Stimulated activated CD8-positive, alpha-beta memory T cell treated with anti-CD3 and anti-CD28 coated beads, Interleukin-4, amount 100 ng/mL, for 48 hours (primary cell): Measurements from ENCODE around the gene SMARCC1.
"Not testable (repeated sequence)": the region's sequence is repeated elsewhere in the genome, so short reads cannot be mapped to it uniquely, and the experiment has no call there.

Experiments
- DNase-seq: peaks from one replicate; pipeline ENCODE4 v3.0.0-alpha.2; 2020

The SMARCC1 gene

GRCh38 chr3:47781685-47782445, at the start of gene SMARCC1:
Gene SMARCC1, minus strand, starts transcription at chr3:47781893. Its CDS starts 96 bp downstream, at chr3:47781797.
- DNase-seq: peak; percentile 98

DNA sequence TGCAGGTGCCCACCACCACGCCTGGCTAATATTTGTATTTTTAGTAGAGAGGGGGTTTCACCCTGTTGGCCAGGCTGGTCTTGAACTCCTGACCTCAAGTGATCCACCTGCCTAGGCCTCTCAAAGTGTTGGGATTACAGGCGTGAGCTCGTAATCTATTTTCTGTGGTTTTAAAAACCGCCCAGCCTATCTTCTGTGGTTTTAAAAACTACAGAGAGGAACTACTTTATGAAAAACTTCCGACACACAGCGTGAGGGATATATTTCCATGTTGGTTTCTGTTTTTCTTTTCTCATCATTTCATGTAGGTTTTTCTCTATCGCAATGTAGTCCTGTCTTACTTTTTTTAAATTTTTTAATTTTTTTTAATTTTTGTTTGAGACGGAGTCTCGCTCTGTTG, 47.8 kb upstream of the SMARCC1 start:
- DNase-seq: not testable (repeated sequence)

DNA sequence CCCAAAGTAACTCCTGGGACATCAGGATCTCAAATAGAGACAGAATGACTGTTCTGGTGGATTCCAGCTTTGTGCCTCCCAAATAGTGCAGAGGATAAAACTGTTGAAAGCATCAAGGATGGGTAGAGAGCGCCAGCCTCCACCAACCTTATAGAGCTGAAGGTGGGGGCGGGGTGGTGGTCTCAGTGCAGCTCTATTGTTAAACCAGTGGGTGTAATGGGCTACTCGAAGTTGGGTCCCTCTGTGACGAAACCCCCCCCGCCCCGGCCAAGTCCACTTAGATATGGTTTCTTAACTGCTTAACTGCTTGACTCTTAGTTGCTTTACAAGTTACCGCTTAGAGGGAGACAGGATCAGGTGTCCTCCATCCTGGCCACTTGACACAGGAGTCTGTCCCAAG, 43.9 kb upstream of the SMARCC1 start:
- no peak for DNase-seq

GRCh38 chr3:47824541-47825473, 43.1 kb upstream of the SMARCC1 start:
- peak; percentile 83 for DNase-seq

- no peak for DNase-seq
Measured at GRCh38 chr3:47817609-47818008, 35.9 kb upstream of the SMARCC1 start.

GRCh38 chr3:47813551-47814177, 32.0 kb upstream of the SMARCC1 start:
- DNase-seq: no peak

DNA sequence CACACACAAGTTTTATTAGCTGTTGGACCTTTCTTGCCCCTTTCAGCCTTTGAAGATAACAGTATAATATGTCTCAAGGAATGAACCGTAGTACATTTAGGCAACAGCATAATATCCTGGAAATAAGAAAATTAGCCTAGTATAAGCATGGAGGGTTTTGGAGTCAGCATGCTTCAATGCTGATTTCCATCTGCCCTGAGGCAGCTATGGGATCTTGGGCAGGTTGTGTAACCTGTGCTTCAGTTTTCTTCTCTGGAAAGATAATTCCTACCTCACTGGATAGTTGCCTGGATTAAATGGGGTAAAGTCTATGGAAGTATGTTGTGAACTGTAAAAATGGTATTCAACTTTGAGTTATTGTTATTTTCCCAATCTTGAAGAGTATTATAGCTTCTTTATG, 22.9 kb upstream of the SMARCC1 start:
- no peak for DNase-seq

GRCh38 chr3:47803480-47804025, 21.9 kb upstream of the SMARCC1 start:
- no peak for DNase-seq

DNA sequence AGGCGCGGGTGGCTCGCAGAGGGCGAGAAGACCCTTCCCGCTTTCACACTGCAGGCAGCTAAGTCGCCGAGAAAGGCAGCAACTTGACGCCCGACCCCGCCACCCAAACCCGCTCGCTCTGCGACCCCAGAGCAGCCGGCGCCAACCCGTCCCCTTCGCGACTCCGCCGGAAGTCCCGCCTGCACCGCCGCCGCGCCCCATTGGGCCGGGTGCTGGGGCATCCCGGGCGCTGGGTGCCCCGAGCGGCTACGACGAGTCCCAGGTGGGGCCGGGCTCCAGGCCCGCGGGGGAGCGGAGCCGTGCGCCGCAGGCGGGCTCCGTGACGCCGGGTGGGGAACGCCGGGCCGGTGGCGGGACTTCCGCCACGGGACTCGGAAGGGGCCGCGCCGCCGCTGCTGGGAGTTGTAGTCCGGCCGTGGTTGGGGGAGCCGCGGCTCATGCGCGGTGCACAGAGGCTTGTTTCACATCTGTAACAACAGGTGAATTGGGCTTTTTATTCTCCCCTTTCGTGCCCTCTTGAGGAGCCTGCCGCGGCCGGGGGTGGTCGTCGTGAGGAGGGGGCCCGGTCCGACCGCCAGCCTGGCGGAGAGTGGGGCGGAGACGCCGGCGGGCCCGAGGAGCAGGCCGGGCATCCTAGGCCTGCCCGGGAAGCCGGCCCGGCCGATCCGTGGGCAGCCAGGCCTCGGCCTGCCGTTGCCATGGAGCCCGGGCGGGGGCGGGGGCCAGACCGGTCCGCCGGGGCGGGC, 21.2 kb upstream of the SMARCC1 start, which contains the start of gene DHX30:
Gene DHX30, plus strand, starts transcription at position 405 of the 746 bp plus-strand sequence. CDS start 7,546 bp downstream, outside the sequence.
- DNase-seq: peak; percentile 90

DNA sequence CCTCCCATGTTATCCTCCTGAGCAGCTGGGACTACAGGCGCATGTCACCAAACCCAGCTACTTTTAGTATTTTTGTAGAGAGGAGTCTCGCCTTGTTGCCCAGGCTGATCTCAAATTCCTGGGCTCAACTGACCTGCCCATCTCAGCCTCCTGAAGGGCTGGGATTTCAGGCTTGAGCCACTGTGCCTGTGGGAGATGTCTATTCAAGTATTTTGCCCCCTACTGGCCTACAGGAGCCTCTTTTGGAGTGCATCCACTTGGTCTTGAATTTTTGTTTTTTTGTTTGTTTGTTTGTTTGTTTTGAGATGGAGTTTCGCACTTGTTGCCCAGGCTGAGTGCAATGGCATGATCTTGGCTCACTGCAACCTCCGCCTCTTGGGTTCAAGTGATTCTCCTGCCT, 18.0 kb upstream of the SMARCC1 start:
- DNase-seq: no peak

- no peak for DNase-seq
Measured at GRCh38 chr3:47794544-47794943, 12.9 kb upstream of the SMARCC1 start.

DNA sequence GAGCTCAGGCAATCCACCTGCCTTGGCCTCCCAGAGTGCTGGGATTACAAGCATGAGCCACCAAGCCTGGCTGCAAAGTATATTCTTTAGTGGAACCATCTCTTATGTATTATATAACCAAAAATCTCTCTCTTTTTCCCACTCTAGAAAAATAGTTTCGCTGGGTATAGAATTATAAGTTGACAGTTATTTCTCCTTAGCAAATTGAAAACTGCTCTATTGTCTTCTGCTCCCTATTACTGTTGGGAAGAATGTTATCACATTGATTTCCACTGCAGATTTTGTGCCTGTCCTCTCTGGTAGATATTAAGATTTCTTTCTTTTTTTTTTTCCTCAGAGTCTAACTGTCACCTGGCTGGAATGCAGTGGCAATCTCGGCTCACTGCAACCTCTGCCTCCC, 11.0 kb upstream of the SMARCC1 start:
- no peak for DNase-seq

DNA sequence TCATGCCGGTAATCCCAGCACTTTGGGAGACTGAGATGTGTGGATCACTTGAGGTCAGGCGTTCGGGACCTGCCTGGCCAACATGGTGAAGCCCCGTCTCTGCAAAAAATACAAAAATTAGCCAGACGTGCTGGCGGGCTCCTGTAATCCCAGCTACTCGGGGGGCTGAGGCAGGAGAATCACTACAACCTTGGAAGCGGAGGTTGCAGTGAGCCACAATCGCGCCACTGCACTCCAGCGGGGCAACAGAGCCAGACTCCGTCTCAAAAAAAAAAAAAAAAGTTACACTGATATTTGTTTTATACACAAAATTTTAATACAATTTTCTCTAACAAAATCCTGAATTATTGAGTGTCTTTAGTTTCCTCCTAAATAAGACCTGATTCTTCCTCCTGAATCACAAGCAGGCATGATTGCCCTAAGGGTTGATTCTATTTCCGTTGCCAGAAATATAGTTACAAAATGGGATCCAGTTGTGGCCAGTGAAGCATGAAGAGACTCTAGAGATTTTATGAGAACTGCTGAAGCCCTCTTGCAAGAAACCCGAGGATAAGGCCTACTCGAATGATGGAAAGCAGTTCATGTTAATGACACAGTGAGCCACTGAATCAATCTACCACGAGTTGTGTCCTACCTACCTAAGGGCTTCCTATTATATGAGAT, 9.6 kb upstream of the SMARCC1 start:
- DNase-seq: no peak

DNA sequence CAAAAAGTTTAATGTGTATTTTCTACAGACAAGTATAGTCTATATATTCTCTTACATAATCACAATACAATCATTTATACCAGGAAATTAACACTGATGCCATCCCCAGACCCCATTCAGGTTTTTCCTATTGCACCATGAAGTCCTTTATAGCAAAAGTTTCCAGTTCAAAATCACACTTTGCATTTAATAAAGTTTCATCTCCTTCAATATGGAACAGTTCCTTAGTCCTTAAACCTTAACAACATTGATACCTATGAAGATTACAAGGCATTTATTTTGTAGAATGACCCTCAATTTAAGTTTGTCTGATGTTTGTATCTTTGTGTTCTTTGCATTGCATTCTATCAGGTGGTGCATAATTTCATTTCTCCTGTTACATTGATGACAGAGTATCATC, 2.0 kb upstream of the SMARCC1 start:
- no peak for DNase-seq

DNA sequence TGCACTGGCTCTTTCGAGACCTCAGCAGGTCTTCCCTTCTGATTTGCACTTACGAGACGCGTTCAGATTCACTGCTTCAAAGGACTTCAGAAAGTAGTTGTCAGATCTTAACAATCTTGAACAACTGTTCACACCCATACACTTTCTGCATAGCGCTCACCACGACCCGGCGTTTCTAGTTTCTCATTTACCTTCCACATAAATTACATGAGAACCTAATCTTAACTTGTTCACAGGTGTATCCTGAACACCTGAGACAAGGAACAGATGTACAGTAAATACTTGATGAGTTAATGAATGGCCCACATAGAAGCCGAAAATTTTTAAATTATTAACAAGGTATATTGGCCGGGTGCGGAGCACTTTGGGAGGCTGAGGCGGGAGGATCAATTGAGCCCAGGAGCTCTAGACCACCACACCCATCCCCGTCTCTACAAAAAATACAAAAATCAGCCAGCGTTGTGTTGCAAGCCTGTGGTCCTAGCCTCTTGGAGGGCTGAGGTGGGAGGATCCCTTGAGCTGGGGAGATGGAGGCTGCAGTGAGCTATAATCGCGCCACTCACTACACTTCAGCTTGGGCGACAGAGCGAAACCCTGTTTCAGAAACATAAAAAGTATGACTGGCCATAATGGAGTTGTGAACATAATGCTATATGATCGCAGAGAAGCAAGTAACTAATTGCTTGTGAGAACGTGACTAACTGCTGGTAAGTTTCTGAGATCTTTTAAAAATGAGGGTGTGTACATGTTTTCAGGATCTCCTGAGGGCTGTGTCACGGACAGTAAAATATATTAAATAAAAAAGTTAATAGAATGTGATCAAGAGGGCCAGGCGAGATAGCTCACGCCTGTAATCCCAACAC, 984 bp upstream of the SMARCC1 start:
- DNase-seq: no peak

GRCh38 chr3:47780741-47781684, 680 bp downstream of the SMARCC1 start:
- DNase-seq: peak; percentile 78

DNA sequence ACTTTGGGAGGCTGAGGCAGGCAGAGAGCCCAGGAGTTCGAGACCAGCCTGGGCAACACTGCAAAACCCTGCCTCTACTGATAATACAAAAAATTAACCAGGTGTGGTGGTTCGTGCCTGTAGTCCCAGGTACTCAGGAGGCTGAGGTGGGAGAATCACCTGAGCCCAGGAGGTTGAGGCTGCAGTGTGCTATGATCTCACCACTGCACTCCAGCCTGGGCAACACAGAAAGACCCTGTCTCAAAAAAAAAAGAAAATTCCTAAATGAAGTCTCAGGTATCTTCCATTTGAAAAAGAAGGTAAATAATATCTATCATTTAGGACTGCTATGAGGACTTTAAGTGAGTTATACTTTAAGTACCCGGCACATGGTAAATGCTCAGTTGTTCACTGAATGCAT, 2.9 kb downstream of the SMARCC1 start:
- DNase-seq: no peak

DNA sequence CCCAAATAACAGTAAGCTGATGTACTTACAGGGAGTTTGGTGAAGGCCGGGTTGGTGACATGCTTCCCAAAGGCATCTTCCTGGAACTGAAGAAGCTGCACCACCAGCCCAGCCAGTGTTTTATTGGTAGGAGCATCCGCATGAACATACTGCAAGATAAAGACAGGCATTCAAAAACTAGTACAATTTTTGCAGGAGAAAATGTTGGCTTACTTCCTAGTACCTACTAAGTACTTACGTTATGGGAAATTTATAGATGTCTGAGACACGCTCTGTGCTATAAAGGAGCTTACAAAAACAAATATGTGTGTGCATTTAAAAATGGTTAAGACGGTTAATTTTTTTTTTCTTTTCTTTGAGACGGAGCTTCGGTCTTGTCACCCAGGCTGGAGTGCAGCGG, 8.9 kb downstream of the SMARCC1 start:
- no peak for DNase-seq

GRCh38 chr3:47772047-47772446, 9.6 kb downstream of the SMARCC1 start:
- DNase-seq: no peak

DNA sequence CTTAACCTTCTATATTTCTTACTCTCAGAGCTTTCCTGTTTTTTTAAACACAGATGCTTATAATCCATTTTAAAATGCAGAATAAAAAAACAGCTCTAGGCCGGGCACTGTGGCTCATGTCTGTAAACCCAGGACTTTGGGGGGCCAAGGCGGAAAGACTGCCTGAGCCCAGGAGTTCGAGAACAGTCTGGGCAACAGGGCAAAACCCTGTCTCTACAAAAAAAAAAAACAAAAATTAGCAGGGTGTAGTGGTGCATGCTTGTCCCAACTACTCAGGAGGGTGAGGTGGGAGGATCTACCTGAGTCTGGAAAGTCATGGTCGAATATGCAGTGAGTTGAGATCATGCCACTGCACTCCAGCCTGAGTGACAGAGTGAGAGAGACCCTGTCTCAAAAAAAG, 15.5 kb downstream of the SMARCC1 start:
- no peak for DNase-seq
